GM04503 (cell line): ENCODE measurements around the gene LILRA1.
"Not testable (repeated sequence)": the region's sequence is repeated elsewhere in the genome, so short reads cannot be mapped to it uniquely, and the experiment has no call there.

Experiments used
- DNase-seq: peaks from one replicate; pipeline ENCODE4 v3.0.0-alpha.2; 2012; ENCODE audit warnings: low read depth

Gene LILRA1

GRCh38 chr19:54577334-54577733 is 16.1 kb upstream of the LILRA1 start:
- DNase-seq: no peak

GRCh38 chr19:54578268-54578667 is 15.2 kb upstream of the LILRA1 start:
- not testable (repeated sequence) for DNase-seq

GRCh38 chr19:54586397-54586796 is 7.0 kb upstream of the LILRA1 start:
- no peak for DNase-seq

GRCh38 chr19:54587026-54587425 is 6.4 kb upstream of the LILRA1 start:
- no peak for DNase-seq

GRCh38 chr19:54593931-54594626 is 647 bp downstream of the LILRA1 start:
- DNase-seq: not testable (repeated sequence)

GRCh38 chr19:54594737-54595136 is 1.3 kb downstream of the LILRA1 start:
- DNase-seq: no peak

GRCh38 chr19:54595680-54596436 is 2.4 kb downstream of the LILRA1 start:
- not testable (repeated sequence) for DNase-seq

GRCh38 chr19:54600212-54600611 is 6.8 kb downstream of the LILRA1 start:
- no peak for DNase-seq

- no peak for DNase-seq
These were observed 12.8 kb downstream of the LILRA1 start for GRCh38 chr19:54606230-54606629.

- DNase-seq: no peak
These were observed 13.7 kb downstream of the LILRA1 start for GRCh38 chr19:54606891-54607784.

- DNase-seq: no peak
These were observed 14.3 kb downstream of the LILRA1 start for GRCh38 chr19:54607785-54608150.

- no peak for DNase-seq
These were observed 14.8 kb downstream of the LILRA1 start for GRCh38 chr19:54608205-54608604.

GRCh38 chr19:54608792-54609191 is 15.4 kb downstream of the LILRA1 start:
- DNase-seq: no peak

GRCh38 chr19:54609356-54609791 is 15.9 kb downstream of the LILRA1 start:
- DNase-seq: no peak

- DNase-seq: no peak
These were observed 19.0 kb downstream of the LILRA1 start for GRCh38 chr19:54612428-54612827.

- no peak for DNase-seq
These were observed 21.3 kb downstream of the LILRA1 start for GRCh38 chr19:54614726-54615125.

- no peak for DNase-seq
These were observed 22.6 kb downstream of the LILRA1 start for GRCh38 chr19:54616057-54616456.

GRCh38 chr19:54616821-54617560 is 23.6 kb downstream of the LILRA1 start:
- DNase-seq: no peak

GRCh38 chr19:54620464-54620863 is 27.0 kb downstream of the LILRA1 start:
- no peak for DNase-seq

GRCh38 chr19:54622431-54622830 is 29.0 kb downstream of the LILRA1 start:
- DNase-seq: no peak

- DNase-seq: not testable (repeated sequence)
These were observed 30.8 kb downstream of the LILRA1 start for GRCh38 chr19:54624234-54624633.
